ENCODE data around the gene KCNAB2.
"Not testable (repeated sequence)": the region's sequence is repeated elsewhere in the genome, so short reads cannot be mapped to it uniquely, and the experiment has no call there.

KCNAB2 gene

DNA sequence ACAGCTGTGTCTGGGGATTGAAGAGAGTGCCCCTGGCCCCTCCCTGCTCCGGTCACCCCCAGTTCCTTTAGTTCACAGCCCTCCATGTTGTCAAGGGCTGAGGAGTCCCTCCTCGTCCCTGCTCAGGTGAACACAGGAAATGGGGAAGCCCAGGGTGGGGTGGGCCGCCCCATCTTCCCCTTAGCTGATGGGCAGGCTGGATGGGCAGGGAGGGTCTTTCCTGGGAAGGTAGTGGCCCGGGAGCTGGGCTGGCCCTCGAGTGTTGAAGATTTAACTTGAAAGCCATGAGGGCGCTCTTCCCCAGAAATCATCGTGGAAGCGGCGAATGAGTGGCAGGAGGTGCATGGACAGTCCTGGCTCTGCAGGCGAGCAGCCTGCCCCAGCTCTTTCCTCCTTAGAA, 35.1 kb upstream of the KCNAB2 start:
- DNase-seq = no peak

DNA sequence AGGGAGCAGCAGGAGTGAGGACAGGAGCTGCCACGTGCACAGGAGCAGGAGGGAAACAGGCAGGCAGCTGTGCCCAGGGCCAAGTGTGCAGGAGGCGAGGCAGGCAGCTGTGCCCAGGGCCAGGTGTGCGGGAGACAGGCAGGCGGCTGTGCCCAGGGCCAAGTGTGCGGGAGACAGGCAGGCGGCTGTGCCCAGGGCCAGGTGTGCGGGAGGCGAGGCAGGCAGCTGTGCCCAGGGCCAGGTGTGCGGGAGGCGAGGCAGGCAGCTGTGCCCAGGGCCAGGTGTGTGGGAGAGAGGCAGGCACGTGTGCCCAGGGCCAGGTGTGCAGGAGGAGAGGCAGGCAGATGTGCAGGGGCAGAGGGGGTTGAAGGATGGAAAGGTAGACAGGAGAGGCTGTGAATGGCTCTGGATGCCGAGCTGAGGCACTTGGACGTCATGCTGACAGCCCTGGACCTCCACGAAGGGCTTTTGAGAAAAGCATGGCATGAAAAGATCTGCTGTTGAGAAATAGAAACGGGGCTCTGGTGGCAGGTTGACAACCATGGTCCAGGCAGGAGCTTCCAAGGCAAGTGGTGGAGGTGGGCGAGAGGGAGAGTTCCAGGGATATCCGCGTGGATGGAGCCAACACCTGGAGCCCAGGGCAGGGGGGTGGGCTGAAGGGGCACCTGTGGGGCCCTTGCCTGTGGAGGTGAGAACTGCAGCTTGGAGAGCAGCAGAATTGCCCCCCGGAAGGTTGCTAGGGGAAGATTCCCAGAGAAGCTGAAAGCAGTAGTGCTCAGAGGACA, 34.3 kb upstream of the KCNAB2 start:
- DNase-seq = no peak

DNA sequence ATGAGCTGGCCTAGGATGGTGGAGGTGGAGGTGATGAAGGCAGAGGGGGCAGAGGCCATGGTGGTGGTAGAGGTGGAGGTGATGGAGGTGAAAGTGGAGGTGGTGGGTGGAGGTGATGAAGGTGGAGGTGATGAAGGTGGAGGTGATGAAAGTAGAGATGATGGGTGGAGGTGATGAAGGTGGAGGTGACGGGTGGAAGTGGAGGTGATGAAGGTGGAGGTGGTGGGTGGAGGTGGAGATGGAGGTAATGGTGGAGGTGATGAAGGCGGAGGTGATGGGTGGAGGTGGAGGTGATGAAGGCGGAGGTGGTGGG, 33.8 kb upstream of the KCNAB2 start:
- no peak for DNase-seq

DNA sequence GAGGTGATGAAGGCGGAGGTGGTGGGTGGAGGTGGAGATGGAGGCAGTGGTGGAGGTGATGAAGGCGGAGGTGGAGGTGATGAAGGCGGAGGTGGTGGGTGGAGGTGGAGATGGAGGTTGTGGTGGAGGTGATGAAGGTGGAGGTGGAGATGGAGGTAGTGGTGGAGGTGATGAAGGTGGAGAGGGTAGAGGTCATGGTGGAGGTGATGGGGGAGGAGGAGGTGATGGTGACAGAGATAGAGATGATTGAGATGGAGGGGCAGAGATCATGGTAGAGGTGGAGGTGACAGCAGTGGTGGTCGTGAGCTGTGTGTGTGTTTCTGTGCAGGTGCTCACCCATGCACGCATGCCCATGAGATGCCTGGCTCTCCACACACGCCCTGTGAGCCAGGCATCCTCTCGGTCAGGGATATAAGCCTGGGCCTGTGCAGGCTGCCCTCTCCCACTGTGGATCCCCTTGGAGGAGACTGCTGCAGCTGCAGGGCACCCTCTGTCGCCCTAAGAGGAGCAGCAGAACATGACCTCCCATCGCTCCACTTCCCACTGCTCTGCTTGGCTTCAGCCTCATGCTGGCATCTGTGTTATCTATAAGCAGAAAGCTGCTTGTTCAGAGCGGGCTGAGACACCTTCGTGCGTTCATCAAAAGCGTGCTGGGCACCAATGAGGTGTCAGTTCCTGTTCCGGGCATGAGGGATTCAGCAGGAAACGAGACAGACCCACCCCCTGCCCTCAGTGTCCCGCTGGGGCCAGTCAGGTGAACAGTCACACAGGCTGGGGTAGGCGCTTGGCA, 33.0 kb upstream of the KCNAB2 start:
- DNase-seq = no peak

- no peak for DNase-seq
Observed at GRCh38 chr1:6013491-6013890, 32.2 kb upstream of the KCNAB2 start.

GRCh38 chr1:6014130-6014999, 31.3 kb upstream of the KCNAB2 start:
- DNase-seq = no peak

GRCh38 chr1:6016191-6016865, 29.4 kb upstream of the KCNAB2 start:
- no peak for DNase-seq

DNA sequence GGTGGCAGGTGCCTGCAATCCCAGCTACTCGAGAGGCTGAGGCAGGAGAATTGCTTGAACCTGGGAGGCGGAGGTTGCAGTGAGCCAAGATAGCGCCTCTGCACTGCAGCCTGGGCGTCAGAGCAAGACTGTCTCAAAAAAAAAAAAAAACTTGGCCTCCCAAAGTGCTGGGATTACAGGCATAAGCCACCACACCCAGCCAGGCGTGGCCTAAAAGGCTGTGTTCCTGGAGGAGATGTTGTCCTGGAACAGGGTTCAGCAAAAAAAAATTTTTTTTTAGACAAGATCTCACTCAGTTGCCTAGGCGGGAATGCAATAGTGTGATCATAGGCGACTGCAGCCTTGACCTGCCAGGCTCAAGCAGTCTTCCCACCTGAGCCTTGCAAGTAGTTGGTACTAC, 28.0 kb upstream of the KCNAB2 start:
- not testable (repeated sequence) for DNase-seq

- DNase-seq = no peak
Observed at GRCh38 chr1:6019166-6019845, 26.4 kb upstream of the KCNAB2 start.

DNA sequence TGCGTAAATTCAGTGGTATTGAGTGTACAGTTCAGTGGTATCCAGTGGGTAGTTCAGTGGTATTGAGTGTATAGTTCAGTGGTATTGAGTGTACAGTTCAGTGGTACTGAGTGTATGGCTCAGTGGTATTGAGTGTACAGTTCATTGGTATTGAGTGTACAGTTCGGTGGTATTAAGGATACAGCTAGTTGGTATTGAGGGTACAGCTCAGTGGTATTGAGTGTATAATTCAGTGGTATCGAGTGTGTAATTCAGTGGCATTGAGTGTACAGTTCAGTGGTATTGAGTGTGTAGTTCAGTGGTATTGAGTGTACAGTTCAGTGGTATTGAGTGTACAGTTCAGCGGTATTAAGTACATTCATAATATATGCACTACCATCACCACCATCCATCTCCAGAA, 23.5 kb upstream of the KCNAB2 start:
- DNase-seq = no peak

GRCh38 chr1:6023346-6023745, 22.3 kb upstream of the KCNAB2 start:
- no peak for DNase-seq

DNA sequence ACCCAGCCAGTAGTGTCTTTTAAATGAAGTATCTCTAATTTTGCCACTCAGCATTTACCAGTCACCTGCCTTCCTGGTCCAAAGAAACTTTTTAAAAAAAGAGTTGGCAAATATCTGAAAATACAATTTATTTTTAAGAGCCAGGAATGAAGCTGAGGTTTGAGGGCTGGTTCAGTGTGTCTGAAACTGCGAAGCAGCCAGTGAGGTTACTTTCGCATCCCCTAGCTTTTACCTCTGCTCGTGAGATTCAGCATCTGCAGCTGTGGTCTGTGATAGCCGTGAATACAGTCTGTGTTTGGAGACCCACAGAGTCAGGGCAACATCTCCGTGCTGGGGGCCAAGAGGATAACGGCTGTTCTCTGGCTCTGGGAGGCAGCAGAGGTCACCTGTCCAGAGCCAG, 21.3 kb upstream of the KCNAB2 start:
- no peak for DNase-seq

DNA sequence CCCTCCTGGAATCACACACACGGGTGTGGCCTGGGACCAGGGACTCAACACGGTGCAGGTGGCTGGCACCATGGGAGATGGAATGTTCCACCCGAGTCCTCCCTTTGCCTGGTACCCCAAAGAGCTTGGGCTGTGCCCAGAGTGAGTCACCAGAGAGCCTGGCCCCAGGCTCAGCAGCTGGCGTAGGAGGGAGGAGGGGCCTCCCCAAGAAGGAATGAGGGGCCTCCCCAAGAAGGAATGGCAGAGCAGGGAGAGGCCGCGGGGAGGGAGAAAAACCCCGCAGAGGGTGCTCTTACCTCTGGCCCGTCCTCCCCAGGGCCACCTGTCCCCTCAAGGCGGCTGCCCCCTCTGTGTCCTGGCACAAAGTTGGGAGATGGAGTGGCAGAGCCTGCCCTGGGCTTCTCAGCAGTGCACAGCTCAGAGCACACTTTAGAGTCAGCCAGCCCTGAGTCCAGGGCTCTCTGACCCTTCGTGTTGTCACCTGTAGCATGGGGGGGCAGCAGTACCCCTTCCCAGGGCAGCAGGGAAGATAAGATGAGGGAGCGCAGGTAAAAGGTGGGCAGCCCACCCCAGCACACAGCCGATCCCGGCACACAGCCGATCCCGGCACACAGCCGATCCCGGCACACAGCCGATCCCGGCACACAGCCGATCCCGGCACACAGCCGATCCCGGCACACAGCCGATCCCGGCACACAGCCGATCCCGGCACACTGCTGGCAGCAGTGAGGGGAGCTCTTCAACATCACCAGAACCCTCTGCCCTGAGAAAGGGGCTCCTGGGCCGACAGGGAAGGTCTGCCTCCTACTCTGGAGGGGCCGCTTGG, 20.2 kb upstream of the KCNAB2 start:
- DNase-seq = no peak

- DNase-seq = peak; percentile 55
Observed at GRCh38 chr1:6026095-6026809, 19.4 kb upstream of the KCNAB2 start.

GRCh38 chr1:6027591-6027990, 18.1 kb upstream of the KCNAB2 start:
- no peak for DNase-seq

GRCh38 chr1:6028042-6028850, 17.4 kb upstream of the KCNAB2 start:
- DNase-seq = no peak

DNA sequence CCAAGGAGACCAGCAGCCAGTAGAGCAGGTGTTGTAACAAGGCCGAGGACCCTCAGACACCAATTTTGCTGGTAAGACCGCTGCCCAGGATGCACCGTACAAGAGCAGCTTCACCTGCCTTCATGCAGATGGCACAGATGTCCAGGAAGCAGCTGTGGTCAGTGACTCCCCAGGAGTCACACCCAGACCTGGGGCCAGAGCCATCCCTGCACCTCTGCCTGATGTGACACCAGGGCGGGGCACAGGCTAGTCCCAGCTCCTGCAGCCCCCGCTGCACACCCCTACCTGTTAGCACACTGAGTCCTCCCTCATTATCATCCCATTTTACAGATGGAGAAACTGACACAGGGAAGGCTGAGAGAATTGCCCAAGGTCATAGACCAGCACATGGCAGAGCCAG, 16.3 kb upstream of the KCNAB2 start:
- no peak for DNase-seq

- no peak for DNase-seq
Observed at GRCh38 chr1:6030132-6030531, 15.6 kb upstream of the KCNAB2 start.

DNA sequence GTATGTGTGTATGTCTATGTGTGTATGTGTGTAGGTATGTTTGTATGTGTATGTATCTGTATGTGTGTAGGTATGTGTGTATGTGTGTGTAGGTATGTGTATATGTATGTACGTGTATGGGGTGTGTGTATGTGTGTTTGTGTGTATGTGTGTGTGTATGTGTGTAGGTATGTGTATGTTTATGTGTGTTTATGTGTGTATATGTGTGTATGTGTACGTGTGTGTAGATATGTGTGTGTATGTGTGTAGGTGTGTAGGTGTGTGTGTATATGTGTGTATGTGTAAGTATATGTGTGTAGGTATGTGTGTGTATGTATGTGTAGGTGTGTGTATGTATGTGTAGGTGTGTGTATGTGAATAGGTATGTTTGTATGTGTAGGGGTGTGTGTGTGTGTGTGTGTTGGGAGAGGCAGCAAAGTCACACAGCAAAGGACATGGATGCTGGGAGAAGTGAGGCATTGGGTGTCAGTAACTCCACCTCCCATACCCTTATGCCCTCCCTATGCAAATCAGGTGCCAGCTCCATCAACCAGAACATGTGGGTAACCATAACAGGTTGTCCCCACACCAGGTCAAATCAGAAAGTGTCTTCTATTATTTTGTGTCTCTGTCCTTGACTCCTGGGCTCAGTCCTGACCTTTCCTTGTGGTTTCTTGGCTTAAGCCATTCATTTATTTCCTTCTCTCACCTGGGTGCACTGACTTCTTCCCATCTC, 15.0 kb upstream of the KCNAB2 start:
- DNase-seq = no peak
